ENCODE measurements around the gene SERPINA4. TPM values are rescaled to one million over a fixed set of nuclear protein-coding genes. Genes with fewer than 3 reads are reported as not detected.

The SERPINA4 gene
- total and polyA plus RNA-seq, 2 of the 8 experiments (the other 6 are each of a cell fraction or from before 2014, with no cell fraction given), result not detected

DNA sequence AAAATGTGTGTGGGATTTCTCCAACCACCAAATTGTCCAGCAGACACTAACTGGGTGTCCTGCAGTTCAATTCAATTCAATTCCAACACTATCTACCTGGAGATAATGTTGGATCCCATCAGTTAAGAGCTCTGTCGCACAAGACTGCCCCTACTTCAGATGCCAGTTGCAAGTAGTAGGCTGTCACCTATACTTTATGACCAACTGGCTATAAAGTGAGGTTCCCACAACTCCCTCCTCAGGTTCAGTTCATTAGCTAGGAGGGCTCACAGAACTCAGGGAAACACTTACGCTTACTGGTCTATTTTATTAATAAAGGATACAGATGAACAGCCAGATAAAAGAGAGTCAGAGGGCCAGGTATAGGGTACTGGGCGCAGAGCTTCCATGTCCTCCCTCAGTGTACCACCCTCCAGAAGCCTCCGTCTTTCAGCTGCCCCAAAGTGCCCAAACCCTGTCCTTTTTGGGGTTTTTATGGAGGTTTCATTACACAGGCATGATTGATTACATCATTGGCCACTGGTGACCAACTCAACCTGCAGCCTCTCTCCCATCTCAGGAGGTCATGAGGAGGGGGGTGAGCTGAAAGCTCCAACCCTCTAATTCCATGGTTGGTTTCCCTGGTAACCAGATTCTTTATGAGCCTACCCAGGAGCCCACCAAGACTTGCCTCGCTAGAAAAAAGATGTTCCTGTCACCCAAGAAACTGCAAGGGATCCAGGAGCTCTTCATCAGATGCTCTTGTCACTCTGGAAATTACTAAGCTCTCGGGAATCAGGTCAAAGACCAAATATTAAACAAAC, 12.4 kb downstream of the SERPINA4 start:
- Histone ChIP-seq H3K56ac (replicated peaks; ENCODE audit: insufficient read length, low read depth, low read length) (no peak overlapping the region), H3K79me2 (ENCODE audit: control insufficient read depth in 1 of 2, insufficient read depth in 2 of 2, low read length in 2 of 2) (no peaks in the 10 kb centered on the region), H4K20me1 (replicated peaks in 1 of 2; ENCODE audit: control insufficient read depth in 1 of 2, insufficient read depth in 2 of 2, low read length in 2 of 2) (no peaks in the 10 kb centered on the region), H2AFZ (ENCODE audit: low read length) (no peak overlapping the region), H2AK5ac (ENCODE audit: low read depth, low read length) (no peak overlapping the region), H3K27me3 (replicated peaks in 1 of 4; ENCODE audit: control insufficient read depth in 3 of 4, extremely low read depth in 1 of 4, insufficient read depth in 3 of 4, low read length in 3 of 4) (peaks cover 0 to 2% (median 0%) of the 10 kb centered on the region in 4 experiments; a peak in 2 of 7 replicates), H3K4me1 (replicated peaks in 1 of 4; ENCODE audit: control insufficient read depth in 3 of 4, insufficient read depth in 4 of 4, low read length in 3 of 4) (no peaks in the 10 kb centered on the region), H2BK5ac (ENCODE audit: low read depth, low read length) (no peak overlapping the region), H2BK120ac (replicated peaks; ENCODE audit: low read depth, low read length) (no peak overlapping the region), H3K23me2 (ENCODE audit: low read depth, low read length) (peaks cover 3% of the 10 kb centered on the region; the same call in 1 of the 2 replicates), H3K9ac (replicated peaks in 1 of 4; ENCODE audit: extremely low read depth in 1 of 4, low read depth in 3 of 4, low read length in 3 of 4) (no peak overlapping the region), H3K4me3 (ENCODE audit: extremely low read depth in 1 of 4, insufficient read depth in 2 of 4, low read depth in 3 of 4, low read length in 4 of 4) (no peak overlapping the region), H4K8ac (ENCODE audit: extremely low read depth, insufficient read depth, low read length) (no peak overlapping the region), H3K27ac (ENCODE audit: low read depth, low read length) (no peak overlapping the region), H4K5ac (ENCODE audit: insufficient read length, low read depth, low read length) (no peak overlapping the region), H3K79me1 (ENCODE audit: low read depth, low read length) (no peaks in the 10 kb centered on the region), H4K91ac (replicated peaks; ENCODE audit: insufficient read length, low read length) (no peak overlapping the region), H3K18ac (ENCODE audit: extremely low read depth, low read length) (no peak overlapping the region), H3K14ac (ENCODE audit: insufficient read length) (no peak overlapping the region), H3K36me3 (ENCODE audit: control insufficient read depth in 2 of 4, insufficient read depth in 4 of 4, low read length in 3 of 4) (no peaks in the 10 kb centered on the region), H2BK20ac (ENCODE audit: low read length) (no peak overlapping the region), H3K23ac (ENCODE audit: insufficient read length) (no peak overlapping the region), H3K4me2 (ENCODE audit: insufficient read depth in 1 of 2, low read depth in 2 of 2, low read length in 2 of 2) (no peak overlapping the region), H2BK15ac (ENCODE audit: low read length) (no peak overlapping the region), H2BK12ac (ENCODE audit: low read depth, low read length) (no peak overlapping the region), H3K9me3 (ENCODE audit: insufficient read depth in 2 of 2, low read depth in 1 of 2, low read length in 1 of 2) (peaks cover 3% of the 10 kb centered on the region in 2 experiments; a peak in 1 of 4 replicates), H3K4ac (replicated peaks; ENCODE audit: insufficient read length, low read depth, low read length) (no peak overlapping the region)
- ChIA-PET POLR2A (ENCODE audit: partially characterized antibody) (interaction anchor here (0.7 kb wide), 1 partner anchor 24 kb away, joined by 3 read pairs; no protein-coding TSS in a partner anchor), CTCF (ENCODE audit: partially characterized antibody) (no interaction called here)
- TF ChIP-seq RBBP5 (IDR thresholded peaks at IDR 0.05; ENCODE audit: borderline replicate concordance, low read depth, low read length) (no peak), TAF1 (IDR thresholded peaks at IDR 0.05; ENCODE audit: low read depth, low read length) (no peak)
- FAIRE-seq, result no peak
- no peak for DNase-seq (ENCODE audit: low read depth in 1 of 2, low spot score in 2 of 2)
- WGBS, 2 experiments (ENCODE audit: extremely low coverage in 1 of 2, insufficient coverage in 1 of 2, insufficient read length in 1 of 2, insufficient replicate concordance in 2 of 2, low coverage in 1 of 2, low lambda C conversion rate in 2 of 2, missing lambda C conversion rate in 1 of 2), result 93% methylated on average over 6 of the region's 6 CpGs; no CpG with 5 or more reads in 1 of the 2 experiments

Data from H1 (cell line).